ENCODE measurements around the gene VWC2. TPM values are rescaled to one million over a fixed set of nuclear protein-coding genes. Genes with fewer than 3 reads are reported as not detected.

Gene VWC2
- total and polyA plus RNA-seq, 10 of the 15 experiments (the other 5 are each of a cell fraction or from before 2014, with no cell fraction given), result 0.01 to 0.06 (median 0.03) TPM; not detected in 7

- H3K4me3 ChIP-seq, result no peak overlapping the region
- peaks cover 1% of the 10 kb centered on the region; the same call in 1 of the 3 replicates for H3K9me3 ChIP-seq (replicated peaks; ENCODE audit: control insufficient read depth, insufficient read depth, low read length)
- H3K36me3 ChIP-seq (ENCODE audit: control insufficient read depth in 2 of 2, insufficient read depth in 2 of 2, low read length in 1 of 2), result no peaks in the 10 kb centered on the region
- intact Hi-C loops (cut with micrococcal nuclease; ENCODE audit: unreplicated experiment) (no loop called here), in situ Hi-C loops (cut with MboI) (no loop called here)
- RAD21 ChIA-PET (ENCODE audit: unreplicated experiment), result no interaction called here
- BruUV-seq (replicated peaks), result no TSS peak
- H3K27ac ChIP-seq (ENCODE audit: control insufficient read depth, insufficient read depth), result no peak overlapping the region
- H3K4me2 ChIP-seq (ENCODE audit: control insufficient read depth, insufficient read depth), result no peak overlapping the region
- no peaks in the 10 kb centered on the region for H3K4me1 ChIP-seq (ENCODE audit: control insufficient read depth, insufficient read depth, low read length)
- CTCF ChIA-PET, result no interaction called here
- FAIRE-seq, result no peak
- 17% methylated on average over 2 of the region's 2 CpGs for WGBS (ENCODE audit: insufficient coverage, insufficient replicate concordance, low lambda C conversion rate, missing lambda C conversion rate)
- no peaks in the 10 kb centered on the region for H3K27me3 ChIP-seq (replicated peaks in 1 of 2; ENCODE audit: control insufficient read depth in 2 of 2, insufficient read depth in 2 of 2, low read length in 1 of 2)
- H4K20me1 ChIP-seq (ENCODE audit: control insufficient read depth, insufficient read depth), result no peaks in the 10 kb centered on the region
- H3K79me2 ChIP-seq (ENCODE audit: control insufficient read depth, insufficient read depth, low read length), result no peaks in the 10 kb centered on the region
- H2AFZ ChIP-seq (ENCODE audit: control insufficient read depth, low read depth, low read length), result no peak overlapping the region
- SMC1A ChIA-PET (ENCODE audit: uncharacterized antibody, unreplicated experiment), result no interaction called here
- DNase-seq (ENCODE audit: low read depth, low spot score), result no peak
- H3K9ac ChIP-seq (ENCODE audit: control insufficient read depth, insufficient read depth, low read length), result no peak overlapping the region
- POLR2A ChIA-PET, result no interaction called here
- no peak for ATAC-seq
- TF ChIP-seq RBBP5 (conservative IDR thresholded peaks at IDR 0.05) (no peak), MYC (IDR thresholded peaks at IDR 0.05; ENCODE audit: insufficient read depth, insufficient read length, insufficient replicate concordance, low read length, severe bottlenecking) (no peak), NR2F1 (conservative IDR thresholded peaks at IDR 0.05) (no peak), CBX3 (IDR thresholded peaks at IDR 0.05; ENCODE audit: borderline replicate concordance, low read depth) (no peak), BCLAF1 (IDR thresholded peaks at IDR 0.05) (no peak), POLR2AphosphoS2 (IDR thresholded peaks at IDR 0.05; ENCODE audit: low read depth, low read length) (no peak), HDAC2 (IDR thresholded peaks at IDR 0.05) (no peak), FOXM1 (IDR thresholded peaks at IDR 0.05; ENCODE audit: low read depth, low read length) (no peak), PML (IDR thresholded peaks at IDR 0.05; ENCODE audit: low read length) (no peak), NFYB (IDR thresholded peaks at IDR 0.05; ENCODE audit: insufficient read depth, low read depth, low read length) (no peak), KAT2A (conservative IDR thresholded peaks at IDR 0.05; ENCODE audit: control insufficient read depth, low read depth, low read length) (no peak), CUX1 (IDR thresholded peaks at IDR 0.05; ENCODE audit: insufficient replicate concordance, low read depth, low read length) (no peak), MEF2B (IDR thresholded peaks at IDR 0.05; ENCODE audit: partially characterized antibody, poor library complexity, severe bottlenecking) (no peak), NFYA (IDR thresholded peaks at IDR 0.05; ENCODE audit: borderline replicate concordance, low read depth, low read length) (no peak), MXI1 (IDR thresholded peaks at IDR 0.05; ENCODE audit: low read depth, low read length) (no peak), IRF4 (IDR thresholded peaks at IDR 0.05; ENCODE audit: low read depth, low read length) (no peak), JUNB (IDR thresholded peaks at IDR 0.05) (no peak), ESRRA (IDR thresholded peaks at IDR 0.05; ENCODE audit: low read length) (no peak)
Observed at GRCh38 chr7:49931627-49932026, 158.2 kb downstream of the VWC2 start.
